ENCODE results near the gene PHLPP1. TPM values are rescaled to one million over a fixed set of nuclear protein-coding genes. Genes with fewer than 3 reads are reported as not detected.

The PHLPP1 gene
- total RNA-seq, 1 donor from 2014 or later, result 47.3 TPM

- no peak for DNase-seq (ENCODE audit: low spot score)
- H3K4me3 Mint-ChIP-seq (ENCODE audit: unreplicated experiment), result no peak overlapping the region
- H3K36me3 Mint-ChIP-seq (ENCODE audit: low read depth, unreplicated experiment), result peaks cover 28% of the 10 kb centered on the region
- peaks cover 18% of the 10 kb centered on the region for H3K4me1 Mint-ChIP-seq (ENCODE audit: unreplicated experiment)
- H3K9me3 Mint-ChIP-seq (ENCODE audit: unreplicated experiment), result no peaks in the 10 kb centered on the region
- no peak overlapping the region for H3K27ac Mint-ChIP-seq (ENCODE audit: unreplicated experiment)
- no peak for TF ChIP-seq CTCF (IDR thresholded peaks at IDR 0.05; ENCODE audit: unreplicated experiment)
- peaks cover 20% of the 10 kb centered on the region for H3K27me3 Mint-ChIP-seq (ENCODE audit: unreplicated experiment)
Measured at GRCh38 chr18:62981566-62981965, 266.2 kb downstream of the PHLPP1 start.

- H3K27me3 Mint-ChIP-seq (ENCODE audit: unreplicated experiment), result peaks cover 20% of the 10 kb centered on the region
- no peaks in the 10 kb centered on the region for H3K9me3 Mint-ChIP-seq (ENCODE audit: unreplicated experiment)
- peak; percentile 53 for DNase-seq (ENCODE audit: low spot score)
- peaks cover 21% of the 10 kb centered on the region for H3K36me3 Mint-ChIP-seq (ENCODE audit: low read depth, unreplicated experiment)
- H3K4me3 Mint-ChIP-seq (ENCODE audit: unreplicated experiment), result no peak overlapping the region
- peak; percentile 75 for TF ChIP-seq CTCF (IDR thresholded peaks at IDR 0.05; ENCODE audit: unreplicated experiment)
- peaks cover 8% of the 10 kb centered on the region for H3K4me1 Mint-ChIP-seq (ENCODE audit: unreplicated experiment)
- H3K27ac Mint-ChIP-seq (ENCODE audit: unreplicated experiment), result no peak overlapping the region
Measured at GRCh38 chr18:62982600-62983251, 267.4 kb downstream of the PHLPP1 start.

GRCh38 chr18:62984656-62985315 is 269.4 kb downstream of the PHLPP1 start:
- Mint-ChIP-seq H3K4me1 (ENCODE audit: unreplicated experiment) (peaks cover 28% of the 10 kb centered on the region), H3K27ac (ENCODE audit: unreplicated experiment) (no peak overlapping the region), H3K9me3 (ENCODE audit: unreplicated experiment) (no peaks in the 10 kb centered on the region), H3K27me3 (ENCODE audit: unreplicated experiment) (peaks cover 19% of the 10 kb centered on the region), H3K4me3 (ENCODE audit: unreplicated experiment) (no peak overlapping the region), H3K36me3 (ENCODE audit: low read depth, unreplicated experiment) (peaks cover 12% of the 10 kb centered on the region)
- no peak for DNase-seq (ENCODE audit: low spot score)
- TF ChIP-seq CTCF (IDR thresholded peaks at IDR 0.05; ENCODE audit: unreplicated experiment), result no peak

- H3K27me3 Mint-ChIP-seq (ENCODE audit: unreplicated experiment), result peaks cover 11% of the 10 kb centered on the region
- DNase-seq (ENCODE audit: low spot score), result no peak
- peaks cover 43% of the 10 kb centered on the region for H3K4me1 Mint-ChIP-seq (ENCODE audit: unreplicated experiment)
- no peak for TF ChIP-seq CTCF (IDR thresholded peaks at IDR 0.05; ENCODE audit: unreplicated experiment)
- no peak overlapping the region for H3K27ac Mint-ChIP-seq (ENCODE audit: unreplicated experiment)
- H3K4me3 Mint-ChIP-seq (ENCODE audit: unreplicated experiment), result no peak overlapping the region
- peaks cover 8% of the 10 kb centered on the region for H3K36me3 Mint-ChIP-seq (ENCODE audit: low read depth, unreplicated experiment)
- no peaks in the 10 kb centered on the region for H3K9me3 Mint-ChIP-seq (ENCODE audit: unreplicated experiment)
Measured at GRCh38 chr18:62986490-62986889, 271.1 kb downstream of the PHLPP1 start.

Data from endothelial cell (in vitro differentiated cells).